Activated naive CD8-positive, alpha-beta T cell treated with anti-CD3 and anti-CD28 coated beads, Interleukin-2, amount 50 U/mL, for 24 hours (primary cell): ENCODE data around the gene DNAH8.
A peak's percentile ranks its signal among the peaks of the same experiment; 100 is the strongest.

ENCODE experiments used
- ATAC-seq: fragments of 150-1000 bp; cut with Tn5 transposase; one replicate; pipeline ENCODE4 v1.10.0; 2021
- DNase-seq: peaks from one replicate; pipeline ENCODE4 v3.0.0; 2021
- H3K27ac Mint-ChIP-seq: one replicate; pipeline ENCODE4 v1.8.0; 2021; ENCODE audit warnings: mild to moderate bottlenecking, mixed read lengths
- H3K27me3 Mint-ChIP-seq: one replicate; pipeline ENCODE4 v1.8.0; 2021; ENCODE audit warnings: mixed read lengths
- H3K36me3 Mint-ChIP-seq: one replicate; pipeline ENCODE4 v1.8.0; 2021; ENCODE audit warnings: low read depth, mixed read lengths
- H3K4me1 Mint-ChIP-seq: one replicate; pipeline ENCODE4 v1.8.0; 2021; ENCODE audit warnings: mixed read lengths
- H3K4me3 Mint-ChIP-seq: one replicate; pipeline ENCODE4 v1.8.0; 2021; ENCODE audit warnings: mild to moderate bottlenecking, moderate library complexity, mixed read lengths
- H3K9me3 Mint-ChIP-seq: one replicate; pipeline ENCODE4 v1.8.0; 2021; ENCODE audit warnings: mixed read lengths

Gene DNAH8

GRCh38 chr6:38975621-38976049, 260.5 kb downstream of the DNAH8 start:
- Mint-ChIP-seq H3K4me1 (peaks cover 5% of the 10 kb centered on the region), H3K4me3 (no peak overlapping the region), H3K36me3 (no peaks in the 10 kb centered on the region), H3K9me3 (no peaks in the 10 kb centered on the region), H3K27ac (no peak overlapping the region), H3K27me3 (peaks cover 27% of the 10 kb centered on the region)
- ATAC-seq (no peak), DNase-seq (no peak)

DNA sequence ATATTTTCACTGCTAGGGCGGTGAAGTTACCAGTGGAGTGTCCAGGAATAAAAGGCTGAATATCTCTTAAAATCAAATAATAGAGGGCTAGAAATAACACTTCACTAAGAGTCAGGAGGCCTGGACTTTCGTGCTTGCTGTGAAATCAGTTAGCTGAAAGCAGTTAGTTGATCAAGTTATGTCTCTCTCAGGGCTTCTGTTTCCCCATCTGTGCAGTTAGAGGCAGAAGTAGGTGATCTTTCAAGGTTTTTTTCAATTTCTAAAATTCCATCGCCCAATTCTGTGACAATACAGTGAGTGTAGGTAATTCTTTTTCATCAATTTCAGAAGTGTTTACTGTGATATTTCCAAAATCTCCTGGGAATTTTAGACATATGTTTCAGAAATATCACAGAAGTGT, 260.9 kb downstream of the DNAH8 start:
- no peak for DNase-seq
- Mint-ChIP-seq H3K27ac (no peak overlapping the region), H3K9me3 (no peaks in the 10 kb centered on the region), H3K4me3 (no peak overlapping the region), H3K36me3 (no peaks in the 10 kb centered on the region), H3K4me1 (peaks cover 5% of the 10 kb centered on the region), H3K27me3 (peaks cover 27% of the 10 kb centered on the region)
- no peak for ATAC-seq

GRCh38 chr6:38976801-38977500, 261.8 kb downstream of the DNAH8 start:
- H3K4me3 Mint-ChIP-seq = no peak overlapping the region
- DNase-seq (no peak), ATAC-seq (no peak)
- peaks cover 5% of the 10 kb centered on the region for H3K4me1 Mint-ChIP-seq
- H3K9me3 Mint-ChIP-seq = no peaks in the 10 kb centered on the region
- no peaks in the 10 kb centered on the region for H3K36me3 Mint-ChIP-seq
- peaks cover 27% of the 10 kb centered on the region for H3K27me3 Mint-ChIP-seq
- no peak overlapping the region for H3K27ac Mint-ChIP-seq

DNA sequence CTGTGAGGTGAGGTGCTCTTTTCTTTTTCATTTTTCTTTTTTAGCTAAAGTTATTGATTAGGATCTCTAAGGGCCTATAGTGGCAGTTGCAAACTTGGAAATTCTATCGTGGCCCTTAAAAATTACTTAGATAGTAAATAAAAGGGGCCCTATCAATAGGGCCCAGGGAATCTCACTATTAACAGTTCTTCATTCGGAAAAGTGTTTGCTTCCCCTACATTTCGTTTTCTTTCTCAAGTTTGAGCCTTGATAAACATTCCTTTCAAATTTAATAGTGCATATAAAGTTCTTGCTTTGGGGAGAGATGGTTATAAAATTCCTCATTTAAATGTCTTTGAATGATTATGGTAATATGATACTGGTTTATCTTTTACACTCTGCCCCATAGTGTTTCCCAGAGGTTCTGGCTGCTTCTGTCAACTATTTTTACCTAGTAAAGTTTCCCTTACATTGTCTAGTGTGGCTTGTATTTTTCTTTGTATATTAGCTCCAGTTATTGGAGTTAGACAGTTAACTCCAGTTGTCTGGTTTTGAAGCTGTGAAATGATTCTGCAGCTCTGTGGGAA, 263.1 kb downstream of the DNAH8 start:
- ATAC-seq (no peak), DNase-seq (no peak)
- H3K9me3 Mint-ChIP-seq = no peaks in the 10 kb centered on the region

DNA sequence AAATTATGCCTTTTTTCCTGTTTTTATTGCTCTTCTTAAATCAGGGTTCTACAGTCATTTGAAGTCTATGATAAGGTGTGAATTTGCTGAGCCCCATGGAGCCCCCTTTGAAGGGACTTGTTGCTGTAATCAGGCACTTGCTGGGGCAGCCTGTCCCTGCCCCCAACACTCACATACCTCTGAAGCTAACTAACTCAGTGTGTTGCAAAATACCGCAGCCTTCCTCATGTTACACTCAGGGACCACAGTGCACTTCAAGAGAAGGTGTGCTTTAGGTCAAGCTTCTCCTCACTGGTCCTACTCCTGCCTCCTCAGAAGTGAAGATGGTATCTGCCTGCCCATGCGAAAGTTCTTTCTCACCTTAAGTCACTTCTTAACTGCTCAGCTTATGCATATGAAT, 267.4 kb downstream of the DNAH8 start:
- Mint-ChIP-seq H3K4me3 (no peak overlapping the region), H3K27me3 (peaks cover 16% of the 10 kb centered on the region), H3K36me3 (no peaks in the 10 kb centered on the region), H3K4me1 (no peaks in the 10 kb centered on the region), H3K27ac (no peak overlapping the region), H3K9me3 (no peaks in the 10 kb centered on the region)
- DNase-seq (no peak), ATAC-seq (no peak)

More for the DNA sequence above, 263.1 kb downstream of the DNAH8 start:
- H3K36me3 Mint-ChIP-seq = no peaks in the 10 kb centered on the region
- no peak overlapping the region for H3K4me3 Mint-ChIP-seq
- no peaks in the 10 kb centered on the region for H3K4me1 Mint-ChIP-seq
- H3K27ac Mint-ChIP-seq = no peak overlapping the region
- peaks cover 30% of the 10 kb centered on the region for H3K27me3 Mint-ChIP-seq

DNA sequence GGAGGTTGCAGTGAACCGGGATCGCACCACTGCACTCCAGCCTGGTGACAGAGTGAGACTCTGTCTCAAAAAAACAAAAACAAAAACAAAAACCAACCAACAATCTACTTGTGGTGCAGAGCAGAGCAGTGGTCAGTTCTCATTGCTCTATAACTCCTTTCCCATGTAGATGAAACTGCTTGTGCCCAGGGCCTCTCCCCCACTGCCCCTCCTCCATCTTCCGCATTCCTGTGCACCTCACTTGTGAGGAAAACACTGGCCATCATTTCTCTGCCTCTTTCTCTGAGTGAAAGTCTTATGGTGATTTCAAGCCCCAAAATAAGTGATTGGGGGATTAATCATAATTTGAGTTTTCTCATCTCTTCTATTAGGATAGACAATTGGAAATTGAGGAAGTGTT, 269.6 kb downstream of the DNAH8 start:
- Mint-ChIP-seq H3K4me3 (no peak overlapping the region), H3K9me3 (no peaks in the 10 kb centered on the region), H3K4me1 (no peaks in the 10 kb centered on the region), H3K27me3 (peaks cover 6% of the 10 kb centered on the region), H3K27ac (no peak overlapping the region), H3K36me3 (no peaks in the 10 kb centered on the region)
- DNase-seq (no peak), ATAC-seq (no peak)

GRCh38 chr6:38985839-38986238, 270.7 kb downstream of the DNAH8 start:
- DNase-seq (no peak), ATAC-seq (peak; percentile 49)
- Mint-ChIP-seq H3K9me3 (no peaks in the 10 kb centered on the region), H3K36me3 (no peaks in the 10 kb centered on the region), H3K27me3 (peaks cover 6% of the 10 kb centered on the region), H3K4me3 (no peak overlapping the region), H3K4me1 (no peaks in the 10 kb centered on the region), H3K27ac (no peak overlapping the region)

DNA sequence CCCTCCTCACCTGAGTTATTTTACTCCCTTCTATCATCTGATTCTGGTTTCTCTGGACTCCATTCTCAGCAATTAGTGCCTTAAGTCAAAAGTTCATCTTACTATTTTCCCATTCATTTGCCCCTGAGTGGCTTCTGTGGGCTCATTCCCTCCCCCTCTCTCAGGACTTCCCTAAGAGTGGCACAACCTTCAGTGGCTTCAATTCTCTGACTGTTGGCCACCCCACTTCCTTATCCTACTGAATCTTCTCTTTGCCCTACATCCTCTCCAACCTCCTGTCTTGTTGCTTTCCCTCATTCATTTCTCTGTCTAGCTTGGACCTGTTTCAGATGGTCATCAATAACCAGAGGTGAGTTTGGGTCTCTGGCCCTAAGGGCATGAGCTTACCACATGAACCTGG, 272.4 kb downstream of the DNAH8 start:
- H3K27me3 Mint-ChIP-seq = peaks cover 4% of the 10 kb centered on the region
- no peak overlapping the region for H3K27ac Mint-ChIP-seq
- no peak for DNase-seq
- no peaks in the 10 kb centered on the region for H3K36me3 Mint-ChIP-seq
- H3K4me1 Mint-ChIP-seq = no peaks in the 10 kb centered on the region
- no peak for ATAC-seq
- no peak overlapping the region for H3K4me3 Mint-ChIP-seq
- H3K9me3 Mint-ChIP-seq = no peaks in the 10 kb centered on the region

DNA sequence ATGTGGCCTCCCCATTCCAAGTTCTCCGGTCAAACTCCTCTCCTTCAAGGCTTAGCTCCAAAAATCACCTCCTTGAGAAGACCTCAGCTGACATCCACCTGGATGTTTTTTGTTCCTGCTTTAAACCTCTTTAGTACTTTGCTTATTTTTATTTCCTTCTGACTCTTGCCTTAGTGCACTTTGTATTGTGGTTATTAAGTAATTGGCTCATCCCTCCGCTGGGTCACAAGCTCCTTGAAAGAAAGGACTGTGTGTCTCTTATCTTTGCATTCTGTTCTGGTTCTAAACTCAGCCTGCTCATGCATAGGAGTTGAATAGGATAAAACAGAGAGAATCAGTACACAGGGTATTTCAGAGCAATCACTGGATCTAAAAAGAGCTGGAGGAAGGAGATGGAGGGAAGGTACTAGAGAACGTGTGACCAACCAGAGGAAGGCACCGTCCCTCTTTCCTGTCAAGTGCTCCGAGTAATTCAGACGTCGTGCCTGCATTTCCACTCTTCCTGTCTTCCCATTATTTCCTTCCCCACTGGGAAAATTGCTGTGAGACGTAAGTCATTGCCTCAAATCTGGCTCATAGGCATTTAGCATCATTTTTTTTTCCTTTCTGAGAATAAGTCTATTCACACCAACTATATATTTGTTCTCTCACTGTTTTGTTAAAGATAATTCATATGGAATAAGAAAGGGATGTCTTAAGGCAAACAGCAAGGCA, 273.8 kb downstream of the DNAH8 start:
- ATAC-seq = no peak
- no peaks in the 10 kb centered on the region for H3K4me1 Mint-ChIP-seq
- no peak for DNase-seq
- peaks cover 3% of the 10 kb centered on the region for H3K27me3 Mint-ChIP-seq
- no peaks in the 10 kb centered on the region for H3K9me3 Mint-ChIP-seq
- no peak overlapping the region for H3K4me3 Mint-ChIP-seq
- H3K36me3 Mint-ChIP-seq = no peaks in the 10 kb centered on the region
- H3K27ac Mint-ChIP-seq = no peak overlapping the region

DNA sequence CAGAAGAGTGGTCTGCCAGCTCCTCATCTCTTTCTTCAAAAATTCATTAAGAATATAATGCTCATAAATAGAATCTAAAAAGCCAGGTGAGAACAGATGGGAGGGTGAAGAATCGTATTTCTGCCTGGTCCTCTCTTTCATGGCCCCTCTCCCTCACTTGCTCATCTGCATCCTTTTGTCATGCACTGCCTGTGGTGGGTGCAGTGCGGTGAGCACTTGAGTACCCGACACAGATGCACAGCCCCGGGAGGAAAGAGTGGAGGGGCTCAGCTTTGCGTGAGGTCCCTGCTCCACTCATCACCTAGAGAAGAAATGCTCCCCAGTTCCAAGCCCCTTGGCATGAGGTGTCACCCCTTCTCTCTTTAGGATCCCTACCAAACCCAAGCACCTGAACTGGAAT, 275.4 kb downstream of the DNAH8 start:
- no peak overlapping the region for H3K27ac Mint-ChIP-seq
- ATAC-seq (no peak), DNase-seq (no peak)
- H3K36me3 Mint-ChIP-seq = no peaks in the 10 kb centered on the region
- H3K4me3 Mint-ChIP-seq = no peak overlapping the region
- no peaks in the 10 kb centered on the region for H3K4me1 Mint-ChIP-seq
- peaks cover 2% of the 10 kb centered on the region for H3K27me3 Mint-ChIP-seq
- H3K9me3 Mint-ChIP-seq = no peaks in the 10 kb centered on the region

GRCh38 chr6:38996676-38997075, 281.6 kb downstream of the DNAH8 start:
- DNase-seq (no peak), ATAC-seq (no peak)
- no peak overlapping the region for H3K27ac Mint-ChIP-seq
- peaks cover 30% of the 10 kb centered on the region for H3K27me3 Mint-ChIP-seq
- H3K4me1 Mint-ChIP-seq = no peaks in the 10 kb centered on the region
- H3K4me3 Mint-ChIP-seq = no peak overlapping the region
- H3K36me3 Mint-ChIP-seq = no peaks in the 10 kb centered on the region
- no peaks in the 10 kb centered on the region for H3K9me3 Mint-ChIP-seq

- Mint-ChIP-seq H3K27ac (no peak overlapping the region), H3K4me3 (no peak overlapping the region), H3K36me3 (no peaks in the 10 kb centered on the region), H3K4me1 (no peaks in the 10 kb centered on the region), H3K9me3 (no peaks in the 10 kb centered on the region), H3K27me3 (peaks cover 33% of the 10 kb centered on the region)
- peak; percentile 54 for DNase-seq
- peak; percentile 65 for ATAC-seq
These were observed 282.1 kb downstream of the DNAH8 start for GRCh38 chr6:38997128-38997761.

GRCh38 chr6:39003072-39003471, 288.0 kb downstream of the DNAH8 start:
- ATAC-seq = no peak
- H3K36me3 Mint-ChIP-seq = no peaks in the 10 kb centered on the region

DNA sequence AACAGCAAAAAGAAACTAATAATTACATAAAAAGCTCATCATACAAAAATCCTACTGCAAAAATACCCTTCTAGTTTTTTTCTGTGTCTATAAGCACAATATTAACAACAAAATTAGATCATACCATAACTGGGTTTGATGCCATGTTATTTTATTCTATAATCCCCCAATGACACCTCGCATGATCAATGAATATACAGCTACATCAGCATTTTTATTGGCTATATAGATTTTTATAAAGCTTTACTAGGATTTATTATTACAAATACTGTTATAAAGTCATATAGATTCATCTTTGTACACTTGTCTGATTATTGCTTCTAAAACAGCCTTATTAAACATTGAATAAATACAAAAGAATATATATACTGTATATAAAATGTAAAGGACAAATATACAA, 288.4 kb downstream of the DNAH8 start:
- no peak for DNase-seq
- H3K4me1 Mint-ChIP-seq = no peaks in the 10 kb centered on the region
- no peak overlapping the region for H3K27ac Mint-ChIP-seq
- no peaks in the 10 kb centered on the region for H3K36me3 Mint-ChIP-seq
- no peak overlapping the region for H3K4me3 Mint-ChIP-seq
- no peak for ATAC-seq
- no peaks in the 10 kb centered on the region for H3K9me3 Mint-ChIP-seq
- peaks cover 47% of the 10 kb centered on the region for H3K27me3 Mint-ChIP-seq

More at GRCh38 chr6:39003072-39003471, 288.0 kb downstream of the DNAH8 start:
- Mint-ChIP-seq H3K4me3 (no peak overlapping the region), H3K27me3 (peaks cover 44% of the 10 kb centered on the region), H3K4me1 (no peaks in the 10 kb centered on the region), H3K9me3 (no peaks in the 10 kb centered on the region), H3K27ac (no peak overlapping the region)
- DNase-seq = peak; percentile 19

GRCh38 chr6:39004801-39005200, 289.7 kb downstream of the DNAH8 start:
- DNase-seq (no peak), ATAC-seq (no peak)
- H3K27me3 Mint-ChIP-seq = peaks cover 51% of the 10 kb centered on the region
- no peaks in the 10 kb centered on the region for H3K4me1 Mint-ChIP-seq
- H3K27ac Mint-ChIP-seq = no peak overlapping the region
- no peaks in the 10 kb centered on the region for H3K9me3 Mint-ChIP-seq
- no peaks in the 10 kb centered on the region for H3K36me3 Mint-ChIP-seq
- no peak overlapping the region for H3K4me3 Mint-ChIP-seq
